IMR-90 (cell line): Measurements from ENCODE around the gene OBP2B. TPM values are rescaled to one million over a fixed set of nuclear protein-coding genes. Genes with fewer than 3 reads are reported as not detected.

Experiments used
- ATAC-seq: fragments of 200-7000 bp; cut with Tn5 transposase; 2 replicates; pipeline ENCODE4 v1.9.1; 2020; ENCODE audit warnings: low read depth, mild to moderate bottlenecking, moderate library complexity
- BruUV-seq: library from RNA; stranded (reverse); fragments of 400-500 nt; replicated peaks from 2 replicates; lab custom pipeline; 2021; lab: Mats Ljungman, UMichigan
- CTCF ChIA-PET: fragments of 300-600 bp; formaldehyde crosslinking; extraction: SDS; loops from one replicate; lab custom pipeline; 2021; ENCODE audit warnings: antibody characterized with exemption; lab: Yijun Ruan, JAX
- POLR2A ChIA-PET: fragments of 300-600 bp; sonication (Branson Sonifier 250); formaldehyde crosslinking; loops from one replicate; lab custom pipeline; 2022; ENCODE audit warnings: antibody characterized with exemption; ENCODE audit not compliant: unreplicated experiment; lab: Charles Lee
- DNase-seq: peaks from one replicate; pipeline ENCODE4 v3.0.0; 2013
- H2AFZ ChIP-seq: replicated peaks from 2 replicates; pipeline ENCODE3; 2013; ENCODE audit warnings: low read length, mild to moderate bottlenecking; ENCODE audit not compliant: poor library complexity
- H2AK5ac ChIP-seq: 2 replicates; pipeline ENCODE4 v1.6.1; 2013; ENCODE audit warnings: low read depth, low read length, inconsistent platforms
- H2AK9ac ChIP-seq: replicated peaks from 2 replicates; pipeline ENCODE3; 2013; ENCODE audit warnings: mild to moderate bottlenecking, low read depth, low read length, moderate library complexity; ENCODE audit not compliant: poor library complexity
- H2BK120ac ChIP-seq: 2 replicates; pipeline ENCODE4 v1.6.1; 2013; ENCODE audit warnings: low read depth, low read length, inconsistent platforms
- H2BK15ac ChIP-seq: 3 replicates; pipeline ENCODE4 v1.6.1; 2013; ENCODE audit warnings: low read depth, low read length, inconsistent platforms
- H2BK20ac ChIP-seq: 2 replicates; pipeline ENCODE4 v1.6.1; 2013; ENCODE audit warnings: low read depth, mild to moderate bottlenecking, inconsistent platforms, low read length, moderate library complexity
- H2BK5ac ChIP-seq: 2 replicates; pipeline ENCODE4 v1.6.1; 2013; ENCODE audit warnings: mild to moderate bottlenecking, low read depth, low read length, inconsistent platforms; ENCODE audit not compliant: poor library complexity, severe bottlenecking
- H3K14ac ChIP-seq: replicated peaks from 2 replicates; pipeline ENCODE4 v1.6.1; 2013; ENCODE audit warnings: low read depth, low read length, inconsistent platforms
- H3K18ac ChIP-seq: 2 replicates; pipeline ENCODE4 v1.6.1; 2013; ENCODE audit warnings: low read depth, low read length, control low read depth
- H3K23ac ChIP-seq: 2 replicates; pipeline ENCODE4 v1.6.1; 2013; ENCODE audit warnings: low read depth, low read length, inconsistent platforms
- H3K27ac ChIP-seq: 2 replicates; pipeline ENCODE4 v1.5.1; 2013; ENCODE audit warnings: mild to moderate bottlenecking, control low read depth, low read length; ENCODE audit not compliant: insufficient read depth
- H3K27me3 ChIP-seq: 2 replicates; pipeline ENCODE4 v1.6.1; 2013; ENCODE audit warnings: low read length; ENCODE audit not compliant: control insufficient read depth, insufficient read depth
- H3K36me3 ChIP-seq: 2 replicates; pipeline ENCODE4 v1.6.1; 2013; ENCODE audit warnings: low read length, mixed read lengths; ENCODE audit not compliant: control insufficient read depth, insufficient read depth
- H3K4ac ChIP-seq: 2 replicates; pipeline ENCODE4 v1.6.1; 2013; ENCODE audit warnings: low read depth, low read length, inconsistent platforms
- H3K4me1 ChIP-seq: 2 replicates; pipeline ENCODE4 v1.6.1; 2013; ENCODE audit warnings: low read length, mixed read lengths; ENCODE audit not compliant: control insufficient read depth, insufficient read depth
- H3K4me2 ChIP-seq: 2 replicates; pipeline ENCODE4 v1.6.1; 2013; ENCODE audit warnings: low read depth, mild to moderate bottlenecking, control low read depth, low read length, moderate library complexity
- H3K4me3 ChIP-seq: 2 replicates; pipeline ENCODE4 v1.5.1; 2013; ENCODE audit warnings: low read depth, mild to moderate bottlenecking, control low read depth, low read length, moderate library complexity; ENCODE audit not compliant: insufficient read depth
- H3K56ac ChIP-seq: 2 replicates; pipeline ENCODE4 v1.6.1; 2013; ENCODE audit warnings: low read length, inconsistent platforms; ENCODE audit not compliant: insufficient read depth; ENCODE audit errors: extremely low read depth
- H3K79me1 ChIP-seq, 2 experiments: 2 replicates each; pipeline ENCODE4 v1.6.1; 2013; ENCODE audit warnings: low read length in 2 of 2, inconsistent platforms in 1 of 2, low read depth in 1 of 2
- H3K9ac ChIP-seq: 2 replicates; pipeline ENCODE4 v1.6.1; 2013; ENCODE audit warnings: low read depth, low read length, control low read depth
- H3K9me1 ChIP-seq: 2 replicates; pipeline ENCODE4 v1.6.1; 2013; ENCODE audit warnings: low read length, inconsistent platforms; ENCODE audit not compliant: insufficient read depth
- H3K9me3 ChIP-seq: 2 replicates; pipeline ENCODE4 v1.6.1; 2013; ENCODE audit warnings: low read length; ENCODE audit not compliant: control insufficient read depth, insufficient read depth
- H4K20me1 ChIP-seq: 2 replicates; pipeline ENCODE4 v1.6.1; 2013; ENCODE audit warnings: low read length, inconsistent platforms; ENCODE audit not compliant: insufficient read depth
- H4K5ac ChIP-seq: 2 replicates; pipeline ENCODE4 v1.6.1; 2013; ENCODE audit warnings: mild to moderate bottlenecking, low read depth, low read length, control low read depth
- H4K8ac ChIP-seq, 2 experiments: 2 replicates each; pipeline ENCODE4 v1.6.1; 2013; ENCODE audit warnings: low read depth in 2 of 2, low read length in 2 of 2, control low read depth in 1 of 2, inconsistent platforms in 1 of 2
- H4K91ac ChIP-seq: 2 replicates; pipeline ENCODE4 v1.6.1; 2013; ENCODE audit warnings: low read depth, low read length, inconsistent platforms; ENCODE audit not compliant: insufficient read depth
- CEBPB ChIP-seq: IDR thresholded peaks from 2 replicates; pipeline ENCODE4 v1.6.1; 2012; ENCODE audit warnings: low read depth, low read length, improper control_type of control experiment
- CHD1 ChIP-seq: IDR thresholded peaks from 2 replicates; pipeline ENCODE4 v1.6.1; 2012; ENCODE audit warnings: low read depth, low read length, improper control_type of control experiment
- FOS ChIP-seq: fragments of 150-350 bp; IDR thresholded peaks from 2 replicates; pipeline ENCODE4 v1.6.1; 2016; ENCODE audit warnings: low read depth, low read length
- POLR2A ChIP-seq: IDR thresholded peaks from 2 replicates; pipeline ENCODE4 v1.6.1; 2012; ENCODE audit warnings: mild to moderate bottlenecking, low read depth, low read length
- RCOR1 ChIP-seq: IDR thresholded peaks from 2 replicates; pipeline ENCODE4 v1.6.1; 2012; ENCODE audit warnings: mild to moderate bottlenecking, low read length, improper control_type of control experiment; ENCODE audit not compliant: insufficient replicate concordance
- RFX5 ChIP-seq: IDR thresholded peaks from 2 replicates; pipeline ENCODE4 v1.8.0; 2012; ENCODE audit warnings: low read depth, mild to moderate bottlenecking, low read length, moderate library complexity
- WGBS, 2 experiments: methylation state at CpG; one replicate each; pipeline versions ENCODE4 v1.1.5 to v1.1.7; 2013; ENCODE audit warnings: missing lambda C conversion rate in 2 of 2; ENCODE audit not compliant: insufficient read length in 1 of 2; ENCODE audit errors: extremely low coverage in 2 of 2; 5-methylcytosine and 5-hydroxymethylcytosine counted together
- dilution Hi-C: fragments of 300-500 bp; cut with HindIII; formaldehyde crosslinking; loops from one replicate; pipeline ENCODE4 v1.14.3; 2018; ENCODE audit warnings: low sequenced_read_pairs; ENCODE audit not compliant: unreplicated experiment
- in situ Hi-C: fragments of 300-500 bp; cut with MboI; formaldehyde crosslinking; loops from 3 replicates; pipeline ENCODE4 v1.14.3; 2019; ENCODE audit warnings: low sequenced_read_pairs, inconsistent platforms, mixed read lengths
- intact Hi-C: fragments of 100-400 bp; cut with micrococcal nuclease; formaldehyde crosslinking; loops from 2 replicates; pipeline ENCODE4 v1.10.0; 2022
- polyA plus RNA-seq, 3 experiments: library from polyadenylated mRNA; depleted of rRNA; stranded (reverse); fragments of >200 nt; gene quantifications; 2 replicates each; pipeline ENCODE4 v1.2.3, GENCODE V29; 2012; ENCODE audit warnings: low replicate concordance in 1 of 3
- total RNA-seq: library from RNA; depleted of rRNA; stranded (reverse); fragments of >200 nt; gene quantifications from 2 replicates; pipeline ENCODE4 v1.2.3, GENCODE V29; 2012
- TF ChIP-seq, protein P1 (sequence below): fragments of 150-350 bp; IDR thresholded peaks from 2 replicates; pipeline ENCODE4 v1.6.1; 2017; ENCODE audit warnings: mild to moderate bottlenecking, antibody characterized with exemption, low read length, low read depth
- TF ChIP-seq, protein P2 (sequence below): fragments of 150-350 bp; IDR thresholded peaks from 2 replicates; pipeline ENCODE4 v1.6.1; 2016; ENCODE audit warnings: low read depth, mild to moderate bottlenecking, low read length, moderate library complexity, borderline replicate concordance

Gene OBP2B
- total and polyA plus RNA-seq, 2 of the 4 experiments (the other 2 are of a cell fraction) = not detected

- Histone ChIP-seq H3K56ac (no peak overlapping the region), H3K4me2 (no peak overlapping the region), H3K18ac (no peak overlapping the region), H4K20me1 (no peaks in the 10 kb centered on the region), H2AK9ac (no peak overlapping the region), H3K9me1 (no peaks in the 10 kb centered on the region), H3K4me3 (no peak overlapping the region), H3K4ac (no peak overlapping the region), H3K79me1 (no peaks in the 10 kb centered on the region), H2BK15ac (no peak overlapping the region), H2BK120ac (no peak overlapping the region), H3K23ac (no peak overlapping the region), H4K5ac (no peak overlapping the region), H4K91ac (no peak overlapping the region), H3K27me3 (peaks cover 37% of the 10 kb centered on the region), H2AK5ac (no peak overlapping the region), H3K14ac (no peak overlapping the region), H2BK5ac (no peak overlapping the region), H3K36me3 (no peaks in the 10 kb centered on the region), H3K4me1 (no peaks in the 10 kb centered on the region), H3K9ac (no peak overlapping the region), H3K9me3 (no peaks in the 10 kb centered on the region), H2BK20ac (no peak overlapping the region), H3K27ac (no peak overlapping the region), H2AFZ (no peak overlapping the region), H4K8ac (no peak overlapping the region)
- dilution Hi-C loops (no loop called here), intact Hi-C loops (loop anchor here (2.0 kb wide), 1 partner anchor 79 kb away; no protein-coding TSS in a partner anchor), in situ Hi-C loops (no loop called here)
- WGBS, 2 experiments = no CpG with 5 or more reads among the region's 3 CpGs
- no peak for DNase-seq
- no peak for TF ChIP-seq CEBPB
- TF ChIP-seq, protein P1, sequence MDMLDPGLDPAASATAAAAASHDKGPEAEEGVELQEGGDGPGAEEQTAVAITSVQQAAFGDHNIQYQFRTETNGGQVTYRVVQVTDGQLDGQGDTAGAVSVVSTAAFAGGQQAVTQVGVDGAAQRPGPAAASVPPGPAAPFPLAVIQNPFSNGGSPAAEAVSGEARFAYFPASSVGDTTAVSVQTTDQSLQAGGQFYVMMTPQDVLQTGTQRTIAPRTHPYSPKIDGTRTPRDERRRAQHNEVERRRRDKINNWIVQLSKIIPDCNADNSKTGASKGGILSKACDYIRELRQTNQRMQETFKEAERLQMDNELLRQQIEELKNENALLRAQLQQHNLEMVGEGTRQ = no peak
- no peak for TF ChIP-seq FOS
- TF ChIP-seq CHD1 = no peak
- TF ChIP-seq, protein P2, sequence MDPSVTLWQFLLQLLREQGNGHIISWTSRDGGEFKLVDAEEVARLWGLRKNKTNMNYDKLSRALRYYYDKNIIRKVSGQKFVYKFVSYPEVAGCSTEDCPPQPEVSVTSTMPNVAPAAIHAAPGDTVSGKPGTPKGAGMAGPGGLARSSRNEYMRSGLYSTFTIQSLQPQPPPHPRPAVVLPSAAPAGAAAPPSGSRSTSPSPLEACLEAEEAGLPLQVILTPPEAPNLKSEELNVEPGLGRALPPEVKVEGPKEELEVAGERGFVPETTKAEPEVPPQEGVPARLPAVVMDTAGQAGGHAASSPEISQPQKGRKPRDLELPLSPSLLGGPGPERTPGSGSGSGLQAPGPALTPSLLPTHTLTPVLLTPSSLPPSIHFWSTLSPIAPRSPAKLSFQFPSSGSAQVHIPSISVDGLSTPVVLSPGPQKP = no peak
- TF ChIP-seq RCOR1 = no peak
- TF ChIP-seq POLR2A = no peak
- no peak for TF ChIP-seq RFX5
- BruUV-seq = no TSS peak
- CTCF ChIA-PET = no interaction called here
- POLR2A ChIA-PET = no interaction called here
- ATAC-seq = no peak
These were observed 27.5 kb downstream of the OBP2B start for GRCh38 chr9:133181561-133181960.
